ENCODE data around the gene TANC1.

TANC1 gene

GRCh38 chr2:159109517-159109916 lies 141.1 kb downstream of the TANC1 start:
- in situ Hi-C loops (cut with MboI; ENCODE audit: low sequenced_read_pairs): no loop called here

DNA sequence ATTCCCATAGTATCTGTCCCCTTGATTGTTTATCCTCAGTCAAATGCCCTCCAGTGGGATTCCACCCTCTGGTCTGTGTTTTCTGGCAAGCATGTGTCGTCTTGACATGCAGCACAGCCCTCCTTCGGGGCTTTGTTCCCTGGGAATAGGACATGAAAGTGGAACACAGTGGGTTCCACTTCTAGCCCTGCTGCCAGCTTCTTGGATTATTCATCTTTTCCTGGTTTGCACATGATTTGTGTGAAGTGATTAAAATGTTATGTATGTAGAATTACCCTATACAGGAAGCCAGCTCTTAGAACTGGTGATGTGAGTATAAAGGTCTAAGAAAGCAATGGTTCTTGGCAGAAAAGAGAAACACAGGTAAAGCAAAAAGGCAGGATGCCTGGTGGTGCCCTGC lies 142.3 kb downstream of the TANC1 start:
- in situ Hi-C loops (cut with MboI; ENCODE audit: low sequenced_read_pairs): no loop called here

GRCh38 chr2:159111346-159111927 lies 143.0 kb downstream of the TANC1 start:
- in situ Hi-C loops (cut with MboI; ENCODE audit: low sequenced_read_pairs): no loop called here

GRCh38 chr2:159114835-159115234 lies 146.4 kb downstream of the TANC1 start:
- in situ Hi-C loops (cut with MboI; ENCODE audit: low sequenced_read_pairs): no loop called here

DNA sequence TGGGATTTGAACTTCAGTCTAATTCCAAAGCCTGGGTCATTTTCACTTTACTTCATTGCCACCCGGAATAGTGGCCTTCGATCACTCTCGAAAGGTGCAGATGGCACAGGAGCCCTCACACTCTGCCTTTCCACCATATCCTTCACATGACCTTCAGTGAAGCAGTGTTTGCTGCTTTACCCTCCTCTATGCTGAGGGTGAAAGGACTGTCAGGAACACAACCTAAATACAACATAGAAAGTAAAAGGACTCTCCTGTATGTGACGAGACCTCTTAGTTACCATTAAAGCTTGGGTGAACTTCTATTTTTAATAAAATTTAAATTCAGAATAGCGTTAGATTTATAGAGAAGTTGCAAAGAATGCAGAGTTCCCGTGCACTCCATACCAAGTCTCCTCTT lies 148.5 kb downstream of the TANC1 start:
- in situ Hi-C loops (cut with MboI; ENCODE audit: low sequenced_read_pairs): no loop called here

DNA sequence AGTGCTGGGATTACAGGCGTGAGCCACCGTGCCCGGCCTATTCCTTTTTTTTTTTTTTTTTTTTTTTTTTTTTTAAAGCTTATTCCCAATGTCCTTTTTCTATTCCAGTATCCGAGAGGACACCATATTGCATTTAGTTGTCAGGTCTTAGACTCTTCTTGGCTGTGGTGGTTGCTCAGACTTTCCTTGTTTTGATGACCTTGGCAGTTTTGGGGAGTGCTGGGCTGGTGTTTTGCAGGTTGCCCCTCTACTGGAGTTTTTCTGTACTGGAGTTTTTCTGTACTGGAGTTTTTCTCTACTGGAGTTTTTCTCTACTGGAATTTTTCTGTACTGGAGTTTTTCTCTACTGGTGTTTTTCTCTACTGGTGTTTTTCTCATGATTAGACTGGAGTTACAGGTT lies 149.2 kb downstream of the TANC1 start:
- in situ Hi-C loops (cut with MboI; ENCODE audit: low sequenced_read_pairs): no loop called here

- in situ Hi-C loops (cut with MboI; ENCODE audit: low sequenced_read_pairs): no loop called here
These were observed 149.8 kb downstream of the TANC1 start for GRCh38 chr2:159118115-159118858.

- in situ Hi-C loops (cut with MboI; ENCODE audit: low sequenced_read_pairs): no loop called here
These were observed 150.5 kb downstream of the TANC1 start for GRCh38 chr2:159118859-159119500.

GRCh38 chr2:159119652-159120257 lies 151.3 kb downstream of the TANC1 start:
- in situ Hi-C loops (cut with MboI; ENCODE audit: low sequenced_read_pairs): no loop called here

- in situ Hi-C loops (cut with MboI; ENCODE audit: low sequenced_read_pairs): no loop called here
These were observed 155.3 kb downstream of the TANC1 start for GRCh38 chr2:159123786-159124185.

DNA sequence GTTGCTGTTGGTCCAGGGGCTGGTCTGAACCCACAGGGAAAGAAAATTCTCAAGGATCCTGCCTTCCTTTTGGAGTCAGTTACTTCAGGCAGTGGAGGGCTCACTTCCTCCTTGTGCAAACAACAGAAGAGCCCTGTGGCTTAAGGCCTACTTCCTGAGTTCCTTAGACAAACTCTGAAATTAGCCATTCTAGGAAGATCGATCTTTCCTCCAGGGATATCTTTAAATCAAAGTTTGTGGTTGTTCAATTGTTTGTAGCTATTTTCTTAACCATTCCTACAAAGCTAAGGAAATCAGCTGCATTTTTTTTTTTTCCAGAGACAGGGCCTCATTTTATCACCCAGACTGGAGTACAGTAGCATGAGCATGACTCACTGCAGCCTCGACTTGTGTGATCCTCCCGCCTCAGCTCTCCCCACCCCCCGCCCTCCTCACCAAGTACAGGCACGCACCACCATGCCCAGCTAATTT lies 156.0 kb downstream of the TANC1 start:
- in situ Hi-C loops (cut with MboI; ENCODE audit: low sequenced_read_pairs): no loop called here

DNA sequence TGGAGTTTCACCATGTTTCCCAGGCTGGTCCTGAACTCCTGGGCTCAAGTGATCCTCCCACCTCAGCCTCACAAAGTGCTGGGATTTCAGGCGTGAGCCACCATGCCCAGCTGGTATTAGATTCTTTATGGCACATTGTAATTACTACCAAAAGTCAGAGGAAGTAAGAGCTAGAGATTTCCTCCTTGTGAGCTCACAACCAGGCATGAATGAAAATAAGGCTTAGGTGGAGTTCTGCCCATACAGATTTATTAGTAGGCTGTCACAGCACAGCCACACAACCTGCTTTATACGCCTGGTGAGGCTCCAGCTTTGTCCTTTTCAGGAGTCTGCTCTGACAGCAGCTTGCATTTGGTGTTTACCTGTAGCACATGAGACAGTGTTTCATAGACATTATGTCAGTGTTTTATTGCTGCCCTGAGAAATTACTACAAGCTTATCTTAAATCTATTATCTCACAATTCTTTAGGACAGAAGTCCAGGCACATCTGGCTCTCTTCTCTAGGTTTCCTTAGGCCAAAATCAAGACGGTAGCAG lies 156.6 kb downstream of the TANC1 start:
- in situ Hi-C loops (cut with MboI; ENCODE audit: low sequenced_read_pairs): no loop called here

DNA sequence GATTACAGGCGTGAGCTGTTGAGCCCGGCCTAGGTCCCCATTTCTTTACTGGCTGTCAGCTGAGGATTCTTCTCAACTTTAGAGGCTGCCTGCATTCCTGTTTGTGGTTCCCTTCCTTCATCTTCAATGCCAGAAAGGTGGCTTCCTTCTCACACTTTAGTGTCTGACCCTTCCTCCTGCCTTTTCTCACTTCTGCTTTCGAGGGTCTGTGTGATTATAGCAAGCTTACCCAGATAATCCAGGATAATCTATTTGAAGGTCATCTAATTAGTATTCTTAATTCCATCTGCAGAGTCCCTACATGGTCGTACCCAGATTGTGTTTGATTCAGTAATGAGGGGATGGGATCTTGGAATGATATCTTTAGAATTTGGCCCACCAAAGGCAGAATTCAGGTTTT lies 157.4 kb downstream of the TANC1 start:
- in situ Hi-C loops (cut with MboI; ENCODE audit: low sequenced_read_pairs): no loop called here

- in situ Hi-C loops (cut with MboI; ENCODE audit: low sequenced_read_pairs): no loop called here
These were observed 158.1 kb downstream of the TANC1 start for GRCh38 chr2:159126432-159127022.

DNA sequence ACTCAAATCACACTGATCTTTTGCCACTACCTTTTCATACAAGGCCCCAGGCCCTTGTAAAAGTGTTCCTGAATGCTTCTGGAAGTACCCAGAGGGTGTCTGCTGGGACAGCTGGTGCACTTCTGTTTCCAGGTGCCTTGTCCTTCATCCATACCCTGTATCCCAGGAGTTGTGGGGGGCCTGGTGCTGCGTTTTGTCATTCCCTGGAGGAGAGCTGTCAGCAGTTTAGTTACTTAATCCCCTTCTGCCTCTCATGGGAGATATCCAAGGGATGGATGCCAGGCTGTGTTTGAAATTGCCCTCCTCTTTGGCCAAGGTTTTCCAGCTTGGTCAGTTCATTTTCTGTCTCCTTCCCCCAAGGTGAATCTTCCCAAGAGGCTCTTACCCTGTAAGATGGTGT lies 159.8 kb downstream of the TANC1 start:
- in situ Hi-C loops (cut with MboI; ENCODE audit: low sequenced_read_pairs): no loop called here

GRCh38 chr2:159129269-159129668 lies 160.8 kb downstream of the TANC1 start:
- in situ Hi-C loops (cut with MboI; ENCODE audit: low sequenced_read_pairs): no loop called here

- in situ Hi-C loops (cut with MboI; ENCODE audit: low sequenced_read_pairs): no loop called here
These were observed 161.4 kb downstream of the TANC1 start for GRCh38 chr2:159129824-159130223.

GRCh38 chr2:159130302-159130701 lies 161.9 kb downstream of the TANC1 start:
- in situ Hi-C loops (cut with MboI; ENCODE audit: low sequenced_read_pairs): no loop called here

GRCh38 chr2:159131267-159131913 lies 162.9 kb downstream of the TANC1 start:
- in situ Hi-C loops (cut with MboI; ENCODE audit: low sequenced_read_pairs): no loop called here

DNA sequence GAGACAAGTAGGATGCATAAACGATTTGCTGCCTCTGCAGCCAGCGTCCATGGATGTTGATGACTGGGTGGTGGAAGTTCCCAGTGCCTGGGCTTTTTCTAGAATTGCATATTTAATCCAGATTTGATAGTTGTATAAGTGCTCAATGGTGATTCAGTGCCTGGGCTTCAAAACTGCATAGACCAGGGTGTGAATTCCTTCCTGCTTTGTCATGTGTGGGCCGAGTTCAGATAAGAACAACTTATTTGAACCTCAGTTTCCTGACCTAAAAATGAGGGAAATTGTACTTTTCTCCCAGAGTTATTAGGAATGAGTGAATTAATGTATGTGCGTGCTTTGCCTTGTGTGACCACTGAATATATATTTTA lies 163.5 kb downstream of the TANC1 start:
- in situ Hi-C loops (cut with MboI; ENCODE audit: low sequenced_read_pairs): no loop called here

DNA sequence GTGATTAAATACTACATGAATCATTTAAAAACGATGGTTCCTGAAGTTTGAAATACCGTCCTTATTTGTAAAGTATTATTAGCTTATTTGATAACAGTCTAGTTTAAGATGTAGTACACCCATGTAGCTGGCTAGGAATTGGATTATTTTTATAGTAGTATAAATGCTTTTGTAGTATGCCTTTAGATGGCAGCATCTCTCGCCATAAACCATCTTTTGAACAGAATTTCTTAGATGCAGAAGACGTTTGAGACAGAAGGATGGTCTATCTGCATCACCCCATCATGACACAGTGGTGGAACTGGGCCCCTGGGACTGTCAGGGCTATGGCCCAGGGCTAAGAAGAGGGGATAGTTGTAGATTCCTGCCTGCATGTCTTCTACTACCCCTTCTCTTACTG lies 165.4 kb downstream of the TANC1 start:
- in situ Hi-C loops (cut with MboI; ENCODE audit: low sequenced_read_pairs): no loop called here
